Mammary microvascular endothelial cell (primary cell): ENCODE measurements around the gene ZNF354B. TPM values are rescaled to one million over a fixed set of nuclear protein-coding genes. Genes with fewer than 3 reads are reported as not detected.

Experiments
- total RNA-seq: library from RNA; depleted of rRNA; stranded (reverse); fragments of >200 nt; gene quantifications from 2 replicates; pipeline ENCODE4 v1.2.3, GENCODE V29; 2015

ZNF354B gene
- 3.8 and 4.1 TPM in 2 replicates for total RNA-seq

DNA sequence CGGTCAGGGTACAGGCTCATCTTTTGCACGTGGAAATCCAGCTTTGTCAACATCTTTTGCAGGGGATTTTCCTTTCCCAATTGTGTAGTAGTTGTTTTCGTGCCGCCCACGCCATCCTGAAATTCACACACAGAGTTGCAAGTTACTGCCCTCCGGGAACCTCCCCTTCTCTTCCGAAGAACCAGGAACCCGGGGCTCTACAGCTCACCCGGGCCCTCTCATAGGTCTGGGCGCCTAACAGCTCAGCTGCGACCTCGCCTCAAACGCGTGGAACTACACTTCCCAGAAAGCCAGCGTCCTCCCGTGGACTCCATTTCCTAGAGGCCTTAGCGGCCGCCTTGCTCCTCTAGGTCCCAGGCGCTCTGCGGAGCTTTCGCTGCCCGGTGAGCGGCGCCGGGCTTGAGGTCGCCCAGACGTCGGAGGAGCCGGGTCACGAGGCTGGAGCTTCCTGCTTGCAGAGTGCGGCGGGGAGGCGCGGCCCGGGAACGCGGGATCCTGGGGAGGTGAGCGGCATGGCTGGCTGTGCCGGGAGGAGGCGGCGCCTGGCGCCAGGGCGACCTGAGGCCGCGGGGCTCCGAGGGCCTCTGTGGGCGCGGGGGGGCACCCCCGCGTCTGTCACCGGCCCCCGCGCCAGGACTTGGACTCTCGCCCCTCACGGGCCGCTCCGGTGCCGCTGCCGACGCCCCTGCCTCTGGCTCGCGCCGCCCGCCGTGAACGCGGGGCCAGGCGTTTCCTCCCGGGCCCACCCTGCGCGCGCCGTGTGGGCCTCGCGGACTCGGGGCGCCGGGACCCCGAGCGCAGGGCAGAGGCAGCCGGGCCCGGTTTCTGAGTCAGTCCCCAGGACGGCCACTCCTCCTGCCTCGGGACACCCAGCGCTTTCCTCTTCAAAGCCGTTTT is at the start of gene ZNF354B:
Gene ZNF354B, plus strand, starts transcription at position 329 of the 897 bp plus-strand sequence. CDS start 1,095 bp downstream, outside the sequence.

DNA sequence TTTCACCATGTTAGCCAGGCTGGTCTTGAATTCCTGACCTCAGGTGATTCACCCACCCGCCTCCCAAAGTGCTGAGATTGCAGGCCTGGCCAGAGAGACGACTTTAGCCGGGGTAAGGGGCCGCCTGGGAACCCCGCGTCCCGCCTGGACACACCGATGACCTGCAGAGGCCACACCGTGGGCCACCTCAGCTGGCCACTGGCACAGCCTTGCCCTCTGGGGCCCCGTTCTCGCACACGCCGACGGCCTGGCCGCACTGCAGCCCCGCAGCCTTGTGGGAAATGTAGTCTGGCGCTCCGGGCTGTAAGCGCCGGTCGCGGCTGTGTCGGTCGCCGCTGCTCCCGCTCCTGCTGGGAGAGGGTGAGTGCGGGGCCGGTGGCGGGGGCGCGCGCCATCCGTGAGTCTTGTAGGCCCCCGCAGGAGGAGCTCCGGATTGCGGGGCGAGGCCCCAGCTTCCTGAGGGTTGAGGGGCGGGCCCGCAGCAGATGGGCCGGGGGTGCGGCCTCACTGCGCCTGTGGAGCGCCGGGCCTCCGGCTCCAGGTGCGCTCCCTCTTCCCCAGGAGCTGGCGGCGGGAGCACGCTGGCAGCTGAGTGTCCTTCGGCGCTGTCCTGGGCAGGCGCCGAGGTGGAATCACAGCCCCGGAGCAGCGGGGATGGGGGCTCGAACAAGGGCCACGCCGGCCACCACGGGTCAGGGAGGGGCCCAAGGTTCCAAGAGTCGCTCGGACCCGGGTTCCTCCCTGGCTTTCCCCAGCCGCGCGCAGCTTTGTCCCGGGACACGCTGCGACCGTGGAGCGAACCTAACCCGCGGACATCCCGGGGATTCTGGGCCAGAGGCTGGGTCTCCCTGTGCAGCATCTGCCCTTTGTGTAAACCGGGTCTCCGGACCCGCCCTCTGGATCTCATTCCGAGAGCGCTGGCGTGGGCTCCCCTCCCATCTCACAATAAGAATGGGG is 36.1 kb downstream of the ZNF354B start, which contains the start of gene ZFP2:
Gene ZFP2, plus strand, starts transcription at position 299 of the 957 bp plus-strand sequence. CDS start 35,401 bp downstream, outside the sequence.

Other genes starting within 250 kb of the ZNF354B start
- 5.0 and 8.4 TPM in 2 replicates for gene CLK4, start 232.9 kb upstream of the ZNF354B start, total RNA-seq
- gene ZNF354A, start 129.3 kb upstream of the ZNF354B start, total RNA-seq: 6.8 and 7.8 TPM in 2 replicates
- gene ZFP2, start 36.0 kb downstream of the ZNF354B start, total RNA-seq: 0.15 and 0.60 TPM in 2 replicates
- gene ZNF454, start 81.2 kb downstream of the ZNF354B start, total RNA-seq: 0.47 and 0.74 TPM in 2 replicates
- gene GRM6, start 135.4 kb downstream of the ZNF354B start, total RNA-seq: not detected in 2 replicates
- gene ZNF879, start 163.9 kb downstream of the ZNF354B start, total RNA-seq: 2.0 and 2.7 TPM in 2 replicates
- gene ZNF354C, start 200.4 kb downstream of the ZNF354B start, total RNA-seq: 1.6 and 3.1 TPM in 2 replicates